ENCODE measurements around the gene TMPRSS11A. TPM values are rescaled to one million over a fixed set of nuclear protein-coding genes. Genes with fewer than 3 reads are reported as not detected.

Gene TMPRSS11A
- total and polyA plus RNA-seq, 4 donors, result not detected

GRCh38 chr4:67933038-67933437, 30.3 kb downstream of the TMPRSS11A start:
- 86 to 96% methylated on average over 5 of the region's 5 CpGs for WGBS, 2 donors

GRCh38 chr4:67931256-67931655, 32.0 kb downstream of the TMPRSS11A start:
- no peak for TF ChIP-seq CTCF (IDR thresholded peaks at IDR 0.05; ENCODE audit: control extremely low read depth, extremely low read depth)
- ATAC-seq (ENCODE audit: insufficient read depth, low FRiP score) (no peak), DNase-seq (no peak)
- Histone ChIP-seq H3K4me3 (no peak overlapping the region), H3K27me3 (ENCODE audit: control insufficient read depth in 3 of 3, insufficient read depth in 3 of 3, low read length in 2 of 3) (no peaks in the 10 kb centered on the region), H3K27ac (ENCODE audit: low read depth in 1 of 2, low read length in 1 of 2) (no peak overlapping the region), H3K36me3 (ENCODE audit: control insufficient read depth in 4 of 4, insufficient read depth in 4 of 4, low read length in 4 of 4) (no peaks in the 10 kb centered on the region), H3K9me3 (ENCODE audit: control insufficient read depth in 4 of 4, insufficient read depth in 3 of 4, low read length in 3 of 4) (peaks cover 0 to 9% (median 0%) of the 10 kb centered on the region in 4 donors), H3K9ac (ENCODE audit: insufficient read depth in 1 of 2, low read length in 2 of 2) (no peak overlapping the region), H3K4me1 (ENCODE audit: control insufficient read depth in 5 of 5, insufficient read depth in 5 of 5, low read length in 5 of 5) (peaks cover 0 to 2% (median 0%) of the 10 kb centered on the region in 5 donors)
- WGBS, 2 donors, result 90 to 98% methylated on average over 3 of the region's 3 CpGs

More at GRCh38 chr4:67933038-67933437, 30.3 kb downstream of the TMPRSS11A start:
- no peak for ATAC-seq (ENCODE audit: insufficient read depth, low FRiP score)
- Histone ChIP-seq H3K27me3 (ENCODE audit: control insufficient read depth in 3 of 3, insufficient read depth in 3 of 3, low read length in 2 of 3) (no peaks in the 10 kb centered on the region), H3K4me3 (no peak overlapping the region), H3K9me3 (ENCODE audit: control insufficient read depth in 4 of 4, insufficient read depth in 3 of 4, low read length in 3 of 4) (peaks cover 0 to 4% (median under 1%) of the 10 kb centered on the region in 4 donors), H3K9ac (ENCODE audit: insufficient read depth in 1 of 2, low read length in 2 of 2) (no peak overlapping the region), H3K27ac (ENCODE audit: low read depth in 1 of 2, low read length in 1 of 2) (no peak overlapping the region), H3K4me1 (ENCODE audit: control insufficient read depth in 5 of 5, insufficient read depth in 5 of 5, low read length in 5 of 5) (peaks cover 0 to 2% (median 0%) of the 10 kb centered on the region in 5 donors), H3K36me3 (ENCODE audit: control insufficient read depth in 4 of 4, insufficient read depth in 4 of 4, low read length in 4 of 4) (no peaks in the 10 kb centered on the region)
- DNase-seq, result no peak
- TF ChIP-seq CTCF (IDR thresholded peaks at IDR 0.05; ENCODE audit: control extremely low read depth, extremely low read depth), result no peak

- DNase-seq, result no peak
- no peaks in the 10 kb centered on the region for H3K27me3 ChIP-seq (ENCODE audit: control insufficient read depth in 3 of 3, insufficient read depth in 3 of 3, low read length in 2 of 3)
- no peaks in the 10 kb centered on the region for H3K36me3 ChIP-seq (ENCODE audit: control insufficient read depth in 4 of 4, insufficient read depth in 4 of 4, low read length in 4 of 4)
- H3K27ac ChIP-seq (ENCODE audit: low read depth in 1 of 2, low read length in 1 of 2), result no peak overlapping the region
- no peak overlapping the region for H3K9ac ChIP-seq (ENCODE audit: insufficient read depth in 1 of 2, low read length in 2 of 2)
- no peaks in the 10 kb centered on the region for H3K4me1 ChIP-seq (ENCODE audit: control insufficient read depth in 5 of 5, insufficient read depth in 5 of 5, low read length in 5 of 5)
- TF ChIP-seq CTCF (IDR thresholded peaks at IDR 0.05; ENCODE audit: control extremely low read depth, extremely low read depth), result no peak
- ATAC-seq (ENCODE audit: insufficient read depth, low FRiP score), result no peak
- H3K4me3 ChIP-seq, result no peak overlapping the region
- 80 to 88% methylated on average over 3 of the region's 3 CpGs for WGBS, 2 donors
- H3K9me3 ChIP-seq (ENCODE audit: control insufficient read depth in 4 of 4, insufficient read depth in 3 of 4, low read length in 3 of 4), result peaks cover 0 to 8% (median 0%) of the 10 kb centered on the region in 4 donors
Observed at GRCh38 chr4:67929426-67929825, 33.9 kb downstream of the TMPRSS11A start.

- H3K9ac ChIP-seq (ENCODE audit: insufficient read depth in 1 of 2, low read length in 2 of 2), result no peak overlapping the region
- H3K9me3 ChIP-seq (ENCODE audit: control insufficient read depth in 4 of 4, insufficient read depth in 3 of 4, low read length in 3 of 4), result peaks cover 0 to 8% (median 0%) of the 10 kb centered on the region in 4 donors
- no peak for TF ChIP-seq CTCF (IDR thresholded peaks at IDR 0.05; ENCODE audit: control extremely low read depth, extremely low read depth)
- no peaks in the 10 kb centered on the region for H3K27me3 ChIP-seq (ENCODE audit: control insufficient read depth in 3 of 3, insufficient read depth in 3 of 3, low read length in 2 of 3)
- peak in 1 of 3 donors; percentile 12 for DNase-seq
- 22% methylated on average over 3 of the region's 3 CpGs for WGBS, 2 donors
- no peak overlapping the region for H3K27ac ChIP-seq (ENCODE audit: low read depth in 1 of 2, low read length in 1 of 2)
- no peaks in the 10 kb centered on the region for H3K4me1 ChIP-seq (ENCODE audit: control insufficient read depth in 5 of 5, insufficient read depth in 5 of 5, low read length in 5 of 5)
- no peak for ATAC-seq (ENCODE audit: insufficient read depth, low FRiP score)
- no peak overlapping the region for H3K4me3 ChIP-seq
- no peaks in the 10 kb centered on the region for H3K36me3 ChIP-seq (ENCODE audit: control insufficient read depth in 4 of 4, insufficient read depth in 4 of 4, low read length in 4 of 4)
Observed at GRCh38 chr4:67928546-67928945, 34.7 kb downstream of the TMPRSS11A start.
